GM12874 (cell line): Measurements from ENCODE around the gene LCT.

Experiments
- CTCF ChIP-seq: IDR thresholded peaks from 2 replicates; pipeline ENCODE4 v1.5.1; 2011; ENCODE audit warnings: low read depth, mild to moderate bottlenecking, control low read depth, low read length, moderate library complexity; ENCODE audit not compliant: insufficient read depth

The LCT gene

GRCh38 chr2:135863233-135863632 lies 26.2 kb upstream of the LCT start:
- no peak for TF ChIP-seq CTCF

GRCh38 chr2:135862718-135863117 lies 25.7 kb upstream of the LCT start:
- TF ChIP-seq CTCF = no peak

- TF ChIP-seq CTCF = no peak
Measured at GRCh38 chr2:135853401-135853800, 16.4 kb upstream of the LCT start.

GRCh38 chr2:135851858-135852257 lies 14.9 kb upstream of the LCT start:
- TF ChIP-seq CTCF = no peak

- TF ChIP-seq CTCF = no peak
Measured at GRCh38 chr2:135850892-135851668, 14.1 kb upstream of the LCT start.

- no peak for TF ChIP-seq CTCF
Measured at GRCh38 chr2:135849087-135849486, 12.1 kb upstream of the LCT start.

GRCh38 chr2:135845997-135846396 lies 9.0 kb upstream of the LCT start:
- TF ChIP-seq CTCF = no peak
